Measurements from ENCODE around the gene ZNF80. TPM values are rescaled to one million over a fixed set of nuclear protein-coding genes. Genes with fewer than 3 reads are reported as not detected.

The ZNF80 gene
- total RNA-seq, 1 donor from 2014 or later: not detected

DNA sequence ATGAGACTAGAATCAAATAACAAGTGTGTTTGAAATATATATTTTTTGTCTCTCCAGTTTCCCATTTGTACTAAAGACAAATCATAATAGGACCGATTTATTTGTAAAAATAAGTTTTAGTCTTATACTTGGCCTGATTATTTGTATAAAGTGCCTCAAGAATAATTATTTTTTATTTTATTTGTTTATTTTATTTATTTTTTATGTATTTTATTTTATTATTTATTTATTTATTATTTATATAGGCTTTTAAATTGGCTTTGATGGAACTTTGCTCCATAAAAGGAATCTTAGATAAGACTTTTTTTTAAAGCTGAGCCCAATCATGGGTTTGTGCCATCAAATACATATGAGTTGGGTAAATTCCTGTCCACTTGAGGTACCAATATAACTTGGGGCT, 22.2 kb upstream of the ZNF80 start:
- H3K27ac ChIP-seq: no peak overlapping the region
- no peak overlapping the region for H3K9ac ChIP-seq
- no peaks in the 10 kb centered on the region for H3K79me2 ChIP-seq (ENCODE audit: low read depth)
- H3K36me3 Mint-ChIP-seq: no peaks in the 10 kb centered on the region
- H3K4me3 ChIP-seq: no peak overlapping the region
- H3K4me1 Mint-ChIP-seq: no peaks in the 10 kb centered on the region
- peaks cover 21% of the 10 kb centered on the region for H3K9me3 Mint-ChIP-seq
- H3K27ac Mint-ChIP-seq: no peak overlapping the region
- no peak for DNase-seq (ENCODE audit: low spot score)
- H3F3A ChIP-seq (ENCODE audit: low read depth): no peaks in the 10 kb centered on the region
- H3K4me1 ChIP-seq: no peaks in the 10 kb centered on the region
- H3K27me3 Mint-ChIP-seq (ENCODE audit: insufficient read depth, low read depth): no peaks in the 10 kb centered on the region
- no peak overlapping the region for H3K4me3 Mint-ChIP-seq
- H3K27me3 ChIP-seq: no peaks in the 10 kb centered on the region
- no peaks in the 10 kb centered on the region for H3K9me3 ChIP-seq (ENCODE audit: low read depth)
- no peaks in the 10 kb centered on the region for H4K20me1 ChIP-seq (ENCODE audit: low read depth)
- TF ChIP-seq, protein P1, sequence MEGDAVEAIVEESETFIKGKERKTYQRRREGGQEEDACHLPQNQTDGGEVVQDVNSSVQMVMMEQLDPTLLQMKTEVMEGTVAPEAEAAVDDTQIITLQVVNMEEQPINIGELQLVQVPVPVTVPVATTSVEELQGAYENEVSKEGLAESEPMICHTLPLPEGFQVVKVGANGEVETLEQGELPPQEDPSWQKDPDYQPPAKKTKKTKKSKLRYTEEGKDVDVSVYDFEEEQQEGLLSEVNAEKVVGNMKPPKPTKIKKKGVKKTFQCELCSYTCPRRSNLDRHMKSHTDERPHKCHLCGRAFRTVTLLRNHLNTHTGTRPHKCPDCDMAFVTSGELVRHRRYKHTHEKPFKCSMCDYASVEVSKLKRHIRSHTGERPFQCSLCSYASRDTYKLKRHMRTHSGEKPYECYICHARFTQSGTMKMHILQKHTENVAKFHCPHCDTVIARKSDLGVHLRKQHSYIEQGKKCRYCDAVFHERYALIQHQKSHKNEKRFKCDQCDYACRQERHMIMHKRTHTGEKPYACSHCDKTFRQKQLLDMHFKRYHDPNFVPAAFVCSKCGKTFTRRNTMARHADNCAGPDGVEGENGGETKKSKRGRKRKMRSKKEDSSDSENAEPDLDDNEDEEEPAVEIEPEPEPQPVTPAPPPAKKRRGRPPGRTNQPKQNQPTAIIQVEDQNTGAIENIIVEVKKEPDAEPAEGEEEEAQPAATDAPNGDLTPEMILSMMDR (IDR thresholded peaks at IDR 0.05): no peak
- TF ChIP-seq EZH2phosphoT487 (IDR thresholded peaks at IDR 0.05): no peak
- H3K36me3 ChIP-seq: no peaks in the 10 kb centered on the region
- H2AFZ ChIP-seq (replicated peaks): no peak overlapping the region
- no peak overlapping the region for H3K4me2 ChIP-seq

DNA sequence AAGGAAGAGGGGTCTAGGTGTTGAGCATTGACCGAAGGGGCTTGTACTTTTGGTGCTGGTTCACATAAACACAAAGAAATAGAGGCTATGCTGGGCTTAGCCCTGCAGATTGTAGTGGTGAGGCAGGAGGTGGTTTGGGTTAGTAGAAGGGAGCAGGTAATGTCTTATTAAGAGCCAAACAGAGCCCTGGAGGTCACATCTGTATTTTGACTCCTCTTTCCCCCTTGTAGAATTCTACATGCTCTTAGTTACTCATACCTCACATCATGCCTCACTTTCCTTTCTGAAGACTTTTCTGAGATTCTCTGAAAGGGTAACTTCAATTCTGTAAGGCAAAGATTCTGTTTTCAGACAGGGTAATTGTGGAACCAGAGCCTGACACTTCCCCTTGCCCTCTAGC, 16.1 kb upstream of the ZNF80 start:
- TF ChIP-seq, protein P1 (IDR thresholded peaks at IDR 0.05): no peak
- TF ChIP-seq EZH2 (IDR thresholded peaks at IDR 0.05) (no peak), EZH2phosphoT487 (IDR thresholded peaks at IDR 0.05) (no peak)
- Histone ChIP-seq H2AFZ (replicated peaks) (no peak overlapping the region), H3K36me3 (no peaks in the 10 kb centered on the region)

DNA sequence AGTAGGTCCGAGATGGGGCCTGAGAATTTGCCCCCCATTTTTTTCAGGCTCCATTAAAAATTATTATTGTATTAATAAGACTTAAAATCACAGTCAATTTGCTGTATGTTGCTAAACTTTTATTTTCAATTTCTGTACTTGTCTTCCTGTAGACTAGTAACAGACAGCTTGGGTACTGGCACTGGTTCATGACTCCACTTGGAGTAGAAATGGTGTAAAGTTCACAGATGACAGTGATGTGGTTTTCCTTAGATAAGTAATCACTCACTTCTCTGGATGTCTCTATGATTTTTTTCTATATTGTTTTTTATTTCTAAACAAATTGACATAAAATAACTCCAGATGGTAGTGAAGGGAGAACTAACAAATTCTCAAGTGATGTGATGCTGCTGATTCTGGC, 15.6 kb upstream of the ZNF80 start:
- H3K4me3 Mint-ChIP-seq: no peak overlapping the region
- H3K79me2 ChIP-seq (ENCODE audit: low read depth): no peaks in the 10 kb centered on the region
- no peaks in the 10 kb centered on the region for H3K27me3 ChIP-seq
- TF ChIP-seq, protein P1 (IDR thresholded peaks at IDR 0.05): no peak
- TF ChIP-seq EZH2 (IDR thresholded peaks at IDR 0.05) (no peak), EZH2phosphoT487 (IDR thresholded peaks at IDR 0.05) (no peak)
- H3K4me1 Mint-ChIP-seq: no peaks in the 10 kb centered on the region
- no peaks in the 10 kb centered on the region for H4K20me1 ChIP-seq (ENCODE audit: low read depth)
- no peaks in the 10 kb centered on the region for H3K36me3 ChIP-seq
- H3K4me2 ChIP-seq: no peak overlapping the region
- H3K4me1 ChIP-seq: no peaks in the 10 kb centered on the region
- H3K36me3 Mint-ChIP-seq: no peaks in the 10 kb centered on the region
- H3K27me3 Mint-ChIP-seq (ENCODE audit: insufficient read depth, low read depth): no peaks in the 10 kb centered on the region
- no peaks in the 10 kb centered on the region for H3K9me3 ChIP-seq (ENCODE audit: low read depth)
- H3K9me3 Mint-ChIP-seq: no peaks in the 10 kb centered on the region
- H3K27ac Mint-ChIP-seq: no peak overlapping the region
- no peak overlapping the region for H2AFZ ChIP-seq (replicated peaks)
- H3K27ac ChIP-seq: no peak overlapping the region
- H3F3A ChIP-seq (ENCODE audit: low read depth): no peaks in the 10 kb centered on the region
- no peak overlapping the region for H3K9ac ChIP-seq
- DNase-seq (ENCODE audit: low spot score): no peak
- H3K4me3 ChIP-seq: no peak overlapping the region

More for the DNA sequence above, 16.1 kb upstream of the ZNF80 start:
- H3K9ac ChIP-seq: no peak overlapping the region
- no peaks in the 10 kb centered on the region for H3K4me1 ChIP-seq
- Mint-ChIP-seq H3K4me3 (no peak overlapping the region), H3K9me3 (peaks cover 3% of the 10 kb centered on the region), H3K4me1 (no peaks in the 10 kb centered on the region), H3K27me3 (ENCODE audit: insufficient read depth, low read depth) (no peaks in the 10 kb centered on the region), H3K36me3 (no peaks in the 10 kb centered on the region), H3K27ac (no peak overlapping the region)
- no peaks in the 10 kb centered on the region for H3K27me3 ChIP-seq
- no peaks in the 10 kb centered on the region for H3F3A ChIP-seq (ENCODE audit: low read depth)
- no peaks in the 10 kb centered on the region for H4K20me1 ChIP-seq (ENCODE audit: low read depth)
- no peak overlapping the region for H3K4me3 ChIP-seq
- H3K79me2 ChIP-seq (ENCODE audit: low read depth): no peaks in the 10 kb centered on the region
- DNase-seq (ENCODE audit: low spot score): no peak
- H3K4me2 ChIP-seq: no peak overlapping the region
- no peaks in the 10 kb centered on the region for H3K9me3 ChIP-seq (ENCODE audit: low read depth)
- no peak overlapping the region for H3K27ac ChIP-seq

All from neural progenitor cell (in vitro differentiated cells).